ENCODE results near the gene RGMA.

GRCh38 chr15:93072411-93073394, 16.3 kb downstream of the RGMA start:
- TF ChIP-seq CTCF (conservative IDR thresholded peaks at IDR 0.05; ENCODE audit: low read depth in 2 of 2) = no peak
- TF ChIP-seq NANOG (IDR thresholded peaks at IDR 0.05; ENCODE audit: borderline replicate concordance) = no peak
- TF ChIP-seq CREB1 (CRISPR knock-in tag; IDR thresholded peaks at IDR 0.05; ENCODE audit: low read depth) = peak; percentile 54
- TF ChIP-seq POLR2AphosphoS5 (IDR thresholded peaks at IDR 0.05; ENCODE audit: low read depth) = peak; percentile 49; the same call in 1 of the 2 replicates
- TF ChIP-seq EZH2 (IDR thresholded peaks at IDR 0.05; ENCODE audit: low read depth, unreplicated experiment) = no peak

Measured in GM23338 (cell line).